Fibroblast of mammary gland (primary cell): ENCODE measurements around the gene GSG1L.

Source experiments
- DNase-seq: peaks from one replicate; pipeline ENCODE4 v3.0.0-alpha.2; 2010; ENCODE audit warnings: low read depth
- H3K4me3 ChIP-seq: 2 replicates; pipeline ENCODE4 v1.5.1; 2011; ENCODE audit warnings: low read depth, mild to moderate bottlenecking, low read length, moderate library complexity; ENCODE audit not compliant: control insufficient read depth
- TF ChIP-seq, protein P1 (sequence below): conservative IDR thresholded peaks from 2 replicates; pipeline ENCODE4 v1.5.1; 2011; ENCODE audit warnings: low read depth, low read length, inconsistent platforms; ENCODE audit not compliant: control insufficient read depth, insufficient read depth

GSG1L gene

DNA sequence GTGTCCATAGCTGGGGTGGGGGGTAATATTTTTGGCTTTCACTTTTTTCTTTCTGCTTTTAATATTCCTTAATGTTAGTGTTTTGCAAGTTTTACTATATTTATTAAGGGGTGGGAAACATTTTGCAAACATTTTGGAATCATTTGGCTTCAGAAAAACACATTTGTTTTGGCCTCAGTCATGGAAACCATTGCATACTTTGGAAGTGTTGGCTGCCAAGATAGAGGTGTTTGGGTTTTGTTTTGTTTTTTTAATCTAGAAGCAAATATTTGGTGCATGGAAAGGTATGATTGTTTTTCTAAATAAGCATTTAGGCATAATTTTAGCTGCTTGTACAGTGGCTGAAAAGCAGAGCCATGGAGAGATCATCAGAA lies 270.3 kb downstream of the GSG1L start:
- no peak for DNase-seq
- TF ChIP-seq, protein P1, sequence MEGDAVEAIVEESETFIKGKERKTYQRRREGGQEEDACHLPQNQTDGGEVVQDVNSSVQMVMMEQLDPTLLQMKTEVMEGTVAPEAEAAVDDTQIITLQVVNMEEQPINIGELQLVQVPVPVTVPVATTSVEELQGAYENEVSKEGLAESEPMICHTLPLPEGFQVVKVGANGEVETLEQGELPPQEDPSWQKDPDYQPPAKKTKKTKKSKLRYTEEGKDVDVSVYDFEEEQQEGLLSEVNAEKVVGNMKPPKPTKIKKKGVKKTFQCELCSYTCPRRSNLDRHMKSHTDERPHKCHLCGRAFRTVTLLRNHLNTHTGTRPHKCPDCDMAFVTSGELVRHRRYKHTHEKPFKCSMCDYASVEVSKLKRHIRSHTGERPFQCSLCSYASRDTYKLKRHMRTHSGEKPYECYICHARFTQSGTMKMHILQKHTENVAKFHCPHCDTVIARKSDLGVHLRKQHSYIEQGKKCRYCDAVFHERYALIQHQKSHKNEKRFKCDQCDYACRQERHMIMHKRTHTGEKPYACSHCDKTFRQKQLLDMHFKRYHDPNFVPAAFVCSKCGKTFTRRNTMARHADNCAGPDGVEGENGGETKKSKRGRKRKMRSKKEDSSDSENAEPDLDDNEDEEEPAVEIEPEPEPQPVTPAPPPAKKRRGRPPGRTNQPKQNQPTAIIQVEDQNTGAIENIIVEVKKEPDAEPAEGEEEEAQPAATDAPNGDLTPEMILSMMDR, result no peak
- H3K4me3 ChIP-seq, result no peak overlapping the region

DNA sequence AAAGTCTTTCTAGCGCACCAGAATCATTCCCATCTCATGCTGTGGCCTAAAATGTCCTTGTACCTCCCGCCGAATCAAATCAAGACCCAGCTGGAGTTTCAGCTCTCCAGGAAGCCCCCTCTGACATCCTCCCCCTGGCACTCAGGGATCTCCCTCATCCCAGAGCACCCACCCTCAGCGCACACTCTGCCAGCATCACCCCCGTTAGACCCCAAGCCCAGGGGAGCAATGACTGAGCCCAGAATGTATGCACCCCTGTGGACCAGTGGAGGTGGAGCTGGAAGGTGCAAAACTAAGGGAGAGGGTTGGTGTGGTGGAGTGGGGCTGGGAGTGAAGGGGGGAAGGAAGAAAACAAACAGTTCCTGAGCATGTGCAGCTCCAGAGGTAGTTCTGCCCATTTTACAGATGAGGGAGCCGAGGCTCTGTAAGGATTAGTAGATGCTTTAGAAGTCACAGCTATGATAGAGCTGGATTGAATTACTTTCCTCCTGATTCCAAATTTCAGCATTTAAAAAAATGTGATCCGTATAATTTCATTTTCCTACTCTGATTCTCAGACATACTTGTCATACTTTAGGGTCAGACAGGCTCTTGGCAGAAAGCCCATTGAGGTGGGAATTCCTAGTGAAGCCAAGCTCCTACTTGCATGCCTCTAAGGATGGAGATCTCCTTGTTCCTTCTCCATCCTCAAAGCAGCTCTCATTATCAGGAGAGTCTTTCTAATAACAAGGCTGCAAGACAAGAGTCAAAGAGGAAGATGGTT lies 270.8 kb downstream of the GSG1L start:
- no peak overlapping the region for H3K4me3 ChIP-seq
- TF ChIP-seq, protein P1, result no peak
- no peak for DNase-seq

DNA sequence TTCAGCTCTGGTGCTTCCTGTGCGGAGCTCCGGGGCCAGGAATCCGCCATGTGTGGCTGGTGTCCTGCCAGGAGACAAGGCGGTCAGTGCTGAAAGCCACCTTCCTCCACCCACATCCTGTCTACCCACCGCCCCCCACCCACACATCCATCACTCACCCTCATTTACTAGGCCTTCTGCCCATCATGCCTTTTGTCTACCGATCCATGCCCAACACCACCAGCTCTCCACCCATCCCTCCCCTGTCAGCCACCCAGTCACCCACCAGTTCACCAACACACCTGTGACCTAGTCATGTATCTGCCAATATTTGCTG lies 272.2 kb downstream of the GSG1L start:
- H3K4me3 ChIP-seq, result no peak overlapping the region
- no peak for DNase-seq
- TF ChIP-seq, protein P1, result no peak

DNA sequence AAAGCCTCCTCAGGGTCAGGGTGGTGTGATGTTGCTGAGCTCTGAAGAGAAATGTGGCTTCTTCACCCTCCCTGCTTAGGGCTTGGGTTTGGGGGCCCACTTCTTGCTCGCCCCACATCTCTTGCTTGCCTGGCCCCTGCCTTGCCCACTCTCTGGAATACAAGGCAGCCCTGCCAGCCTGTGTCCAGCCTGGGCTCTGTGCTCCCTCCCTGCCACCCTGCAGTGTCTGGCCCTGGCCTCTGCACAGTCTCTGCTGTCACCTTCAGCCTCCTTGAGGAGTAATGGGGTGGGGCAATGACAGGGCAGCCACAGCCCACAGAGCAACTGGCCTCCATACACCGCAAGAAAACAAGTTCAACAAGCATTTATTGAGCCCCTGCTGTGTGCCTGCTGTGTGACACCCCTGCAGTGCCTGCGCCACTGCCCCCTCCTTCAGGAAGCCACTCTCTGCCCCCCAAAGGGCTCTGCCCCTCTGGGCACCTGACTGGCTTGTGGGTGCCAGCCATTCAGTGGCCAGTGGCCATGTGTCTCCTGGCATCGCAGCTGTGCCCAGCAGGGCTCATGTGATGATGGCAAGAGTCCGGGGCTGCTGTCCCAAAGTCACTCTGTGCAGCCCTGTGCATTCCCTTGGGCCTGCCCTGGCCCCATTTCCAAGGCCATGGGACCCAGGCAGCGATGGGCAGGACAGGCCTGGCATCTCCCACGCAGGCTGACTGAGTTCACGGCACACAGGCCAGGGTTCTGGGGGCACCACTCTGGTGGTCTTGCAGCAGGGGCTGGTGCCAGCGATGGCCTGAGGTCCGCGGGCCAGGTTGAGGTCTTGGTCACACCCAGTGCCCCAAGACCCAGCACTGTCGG lies 272.7 kb downstream of the GSG1L start:
- TF ChIP-seq, protein P1, result no peak
- no peak for DNase-seq
- H3K4me3 ChIP-seq, result no peak overlapping the region

DNA sequence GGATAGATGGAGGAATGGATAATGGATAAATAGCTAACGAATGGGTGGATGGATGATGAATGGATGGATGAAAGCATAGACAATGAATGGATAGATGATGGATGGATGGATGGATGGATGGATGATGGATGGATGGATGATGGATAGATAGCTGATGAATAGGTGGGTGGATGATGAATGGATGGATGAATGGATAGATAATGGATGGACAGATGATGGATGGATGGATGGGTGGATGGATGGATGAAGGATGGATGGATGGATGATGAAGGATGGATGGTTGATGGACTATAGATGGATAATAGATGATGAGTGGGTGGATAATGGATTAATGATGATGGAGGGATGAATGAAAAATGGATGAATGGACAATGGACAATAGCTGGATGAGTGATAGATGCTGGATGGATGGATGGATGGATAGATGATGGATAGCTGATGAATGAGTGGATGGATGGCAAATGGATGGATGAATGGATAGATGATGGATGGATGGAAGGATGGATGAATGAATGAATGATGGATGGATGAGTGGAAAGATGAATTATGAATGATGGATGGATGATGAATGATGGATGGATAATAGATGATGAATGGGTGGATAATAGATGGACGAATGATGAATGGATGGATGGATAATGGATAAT lies 273.8 kb downstream of the GSG1L start:
- DNase-seq, result no peak
- H3K4me3 ChIP-seq, result no peak overlapping the region
- TF ChIP-seq, protein P1, result no peak

DNA sequence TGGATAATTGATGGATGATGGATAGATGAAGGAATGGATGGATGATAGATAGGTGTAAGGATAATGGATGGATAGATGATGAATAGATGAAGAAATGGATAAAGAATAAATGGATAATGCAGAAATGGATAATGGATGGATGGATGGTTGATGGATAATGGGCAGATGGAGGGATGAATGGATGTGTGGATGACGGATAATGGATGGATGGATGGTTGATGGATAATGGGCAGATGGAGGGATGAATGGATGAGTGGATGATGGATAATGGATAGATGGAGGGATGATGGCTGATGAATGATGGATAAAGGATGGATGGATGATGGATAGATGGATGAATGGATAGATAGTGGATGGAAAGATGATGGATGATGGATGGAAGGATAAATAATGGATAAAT lies 274.4 kb downstream of the GSG1L start:
- H3K4me3 ChIP-seq, result no peak overlapping the region
- TF ChIP-seq, protein P1, result no peak

More for the DNA sequence above, 274.4 kb downstream of the GSG1L start:
- DNase-seq, result no peak
